ENCODE results near the gene KRTCAP2.

KRTCAP2 gene

GRCh38 chr1:155131285-155131684 lies 41.8 kb downstream of the KRTCAP2 start:
- no peak overlapping the region for H3K4me3 Mint-ChIP-seq
- H3K27ac Mint-ChIP-seq, result no peak overlapping the region
- no peaks in the 10 kb centered on the region for H3K9me3 Mint-ChIP-seq
- peaks cover 10 to 14% of the 10 kb centered on the region in 2 donors for H3K36me3 Mint-ChIP-seq
- peaks cover 44 to 46% of the 10 kb centered on the region in 2 donors for H3K27me3 Mint-ChIP-seq
- peaks cover 35 to 44% of the 10 kb centered on the region in 2 donors for H3K4me1 Mint-ChIP-seq
- DNase-seq, result no peak
- no peak for ATAC-seq (replicated peaks)

DNA sequence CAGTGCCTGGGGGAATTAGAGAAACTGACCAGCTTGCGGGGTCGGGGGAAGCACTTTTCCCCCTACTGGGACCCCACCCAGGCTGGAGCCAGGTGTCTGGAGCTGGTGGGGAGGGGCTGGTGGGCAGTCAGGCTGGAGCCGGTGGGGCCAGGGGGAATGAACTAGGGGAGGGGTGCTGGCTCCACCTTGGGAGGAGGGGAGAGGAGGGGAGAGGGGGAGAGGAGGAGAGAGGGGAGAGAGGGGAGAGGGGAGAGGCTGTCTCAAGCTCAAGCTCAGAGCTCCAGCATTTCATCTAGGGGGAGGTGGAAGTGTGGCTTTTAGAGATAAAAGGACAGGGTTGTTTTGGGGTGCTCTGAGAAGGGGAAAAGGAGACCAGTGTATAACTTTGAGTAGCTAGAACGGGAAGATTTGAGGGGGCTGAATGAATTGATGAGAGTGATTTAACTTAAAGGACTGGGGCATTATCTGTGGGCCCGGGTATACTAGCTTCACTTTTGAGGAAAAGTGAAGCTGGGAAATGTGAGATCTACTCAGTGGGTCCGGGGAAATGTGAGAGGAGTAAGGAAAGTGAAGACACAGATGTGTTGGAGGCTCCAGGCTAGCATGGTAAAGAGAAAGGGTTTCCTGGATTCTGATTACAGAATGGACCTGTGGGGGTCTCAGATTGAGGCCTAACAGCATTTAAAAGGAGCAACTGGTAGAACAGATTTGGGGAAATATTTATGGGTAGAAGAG lies 42.7 kb downstream of the KRTCAP2 start:
- peaks cover 49 to 53% of the 10 kb centered on the region in 2 donors for H3K27me3 Mint-ChIP-seq
- DNase-seq (no peak), ATAC-seq (replicated peaks) (no peak)
- peaks cover 35 to 46% of the 10 kb centered on the region in 2 donors for H3K4me1 Mint-ChIP-seq
- no peak overlapping the region for H3K4me3 Mint-ChIP-seq
- H3K9me3 Mint-ChIP-seq, result no peaks in the 10 kb centered on the region
- peaks cover 7 to 10% of the 10 kb centered on the region in 2 donors for H3K36me3 Mint-ChIP-seq
- H3K27ac Mint-ChIP-seq, result no peak overlapping the region

- no peak for DNase-seq
- no peak for ATAC-seq (replicated peaks)
- no peak overlapping the region for H3K27ac Mint-ChIP-seq
- peaks cover 4 to 6% of the 10 kb centered on the region in 2 donors for H3K36me3 Mint-ChIP-seq
- no peaks in the 10 kb centered on the region for H3K9me3 Mint-ChIP-seq
- peaks cover 28 to 44% of the 10 kb centered on the region in 2 donors for H3K4me1 Mint-ChIP-seq
- peaks cover 53 to 59% of the 10 kb centered on the region in 2 donors for H3K27me3 Mint-ChIP-seq
- H3K4me3 Mint-ChIP-seq, result peak overlapping the region in 1 of 2 donors; percentile 77
Measured at GRCh38 chr1:155128755-155129473, 44.2 kb downstream of the KRTCAP2 start.

- no peak for ATAC-seq (replicated peaks)
- DNase-seq, result no peak
- peak overlapping the region; percentile 77 to 80 for H3K4me3 Mint-ChIP-seq
- peaks cover 4 to 5% of the 10 kb centered on the region in 2 donors for H3K36me3 Mint-ChIP-seq
- H3K27me3 Mint-ChIP-seq, result peaks cover 53 to 59% of the 10 kb centered on the region in 2 donors
- H3K9me3 Mint-ChIP-seq, result no peaks in the 10 kb centered on the region
- no peak overlapping the region for H3K27ac Mint-ChIP-seq
- H3K4me1 Mint-ChIP-seq, result peaks cover 28 to 44% of the 10 kb centered on the region in 2 donors
Measured at GRCh38 chr1:155127967-155128754, 44.9 kb downstream of the KRTCAP2 start.

DNA sequence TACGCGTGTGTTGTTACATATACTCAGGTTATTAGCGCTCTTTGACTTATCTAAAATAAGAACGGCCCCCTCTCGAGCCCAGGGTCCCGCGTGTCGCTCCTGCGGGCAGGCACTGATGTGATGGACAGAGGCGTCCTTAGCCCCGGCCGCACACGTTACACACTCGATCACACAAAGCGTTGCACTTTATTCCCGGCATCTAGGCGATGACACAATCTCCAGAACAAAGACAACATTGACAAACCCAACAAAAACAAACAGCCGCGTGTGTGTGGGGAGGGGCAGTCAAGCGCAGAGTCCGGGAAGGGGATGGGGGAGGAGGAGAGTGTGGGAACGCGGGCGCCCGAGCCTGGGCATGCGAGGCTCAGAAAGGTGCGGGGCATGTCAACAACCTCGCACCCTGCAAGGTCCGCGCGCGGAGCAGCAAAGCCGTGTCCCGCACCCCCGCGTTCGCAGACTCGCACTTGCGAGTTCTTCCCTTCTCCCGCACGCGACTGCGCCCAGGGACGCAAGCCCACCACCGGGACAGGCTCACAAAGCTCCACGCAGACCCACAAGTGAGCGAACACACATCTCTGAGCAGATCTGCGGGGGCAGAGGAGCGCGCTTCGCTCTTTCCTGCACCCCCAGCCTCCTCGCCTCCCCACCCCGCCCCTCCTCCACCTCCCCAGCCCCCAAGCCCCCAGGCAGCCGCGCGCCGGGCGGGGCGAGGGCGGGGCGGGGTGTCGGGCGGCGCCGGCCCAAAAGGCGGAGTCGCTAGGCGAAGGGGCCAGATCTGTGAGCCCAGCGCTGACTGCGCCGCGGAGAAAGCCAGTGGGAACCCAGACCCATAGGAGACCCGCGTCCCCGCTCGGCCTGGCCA lies 45.8 kb downstream of the KRTCAP2 start, which contains the start of gene EFNA1:
TSS of gene EFNA1 (plus strand) at position 772 of the 862 bp plus-strand sequence. CDS start 102 bp downstream, outside the sequence.
- Mint-ChIP-seq H3K4me3 (peak within 1 kb of the TSS; percentile 80 to 82), H3K9me3 (no peaks in the 10 kb centered on the region), H3K27me3 (peaks cover 53 to 59% of the 10 kb centered on the region in 2 donors), H3K27ac (peak within 1 kb of the TSS; percentile 21), H3K4me1 (peaks cover 28 to 44% of the 10 kb centered on the region in 2 donors), H3K36me3 (peaks cover 3 to 4% of the 10 kb centered on the region in 2 donors)
- no peak for DNase-seq
- peak; percentile 59 to 62 for ATAC-seq (replicated peaks)

DNA sequence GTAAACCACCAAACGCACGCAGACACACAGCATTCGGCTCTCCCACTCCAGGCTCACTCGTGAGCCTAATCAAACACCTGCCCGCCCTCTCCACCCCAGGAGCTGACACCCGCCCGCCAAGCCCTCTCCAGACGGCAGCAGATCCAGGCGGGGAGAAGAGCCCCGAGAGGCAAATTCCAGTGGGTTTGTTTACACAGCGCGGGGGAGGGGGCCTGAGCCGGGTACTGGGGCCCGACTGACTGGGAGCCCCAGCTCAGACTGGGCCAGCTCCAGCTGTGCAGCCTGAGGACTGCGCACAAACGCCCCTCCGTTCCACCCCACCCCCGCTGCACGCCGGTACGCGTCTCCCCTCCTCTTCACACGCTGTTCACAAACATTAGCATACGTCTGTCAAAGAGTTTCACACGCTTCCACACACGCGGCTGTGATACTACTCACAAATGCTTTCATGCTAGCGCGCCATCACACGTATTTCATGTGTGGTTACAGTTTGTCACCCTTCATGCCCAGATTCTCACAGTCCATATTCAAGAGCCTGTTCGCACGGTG lies 46.5 kb downstream of the KRTCAP2 start:
- ATAC-seq (replicated peaks) (peak; percentile 56 to 58), DNase-seq (no peak)
- peak overlapping the region; percentile 21 for H3K27ac Mint-ChIP-seq

DNA sequence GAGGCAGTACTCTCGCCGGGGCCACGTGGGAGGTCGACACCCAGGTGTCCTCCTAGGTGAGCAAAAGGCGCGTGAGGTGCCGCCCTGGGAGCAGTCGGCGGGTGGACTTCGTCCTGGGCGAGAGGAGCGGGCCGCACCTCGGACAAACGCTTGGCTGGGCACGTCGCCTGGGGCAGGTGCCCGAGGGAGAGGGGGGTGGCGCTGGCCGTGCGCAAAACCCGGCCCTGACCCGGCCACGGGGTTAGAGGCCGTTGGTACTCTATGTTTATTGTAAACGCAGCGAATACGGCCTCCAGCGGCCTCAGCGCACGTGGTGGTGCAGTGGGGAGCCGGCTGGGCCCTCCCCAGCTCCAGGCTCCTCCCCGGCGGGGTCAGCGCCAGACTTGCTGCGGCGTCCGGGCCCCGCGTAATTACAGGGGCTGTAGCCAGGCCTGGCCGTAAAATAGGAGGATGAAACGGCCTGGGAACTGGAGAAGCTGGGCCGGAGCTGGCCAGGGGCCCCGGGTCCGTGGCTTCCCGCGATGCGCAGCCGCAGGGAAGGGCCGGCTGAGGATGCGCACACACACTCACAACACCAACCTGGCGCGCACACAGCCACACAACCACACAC lies 47.1 kb downstream of the KRTCAP2 start:
- Mint-ChIP-seq H3K27ac (peak overlapping the region; percentile 25), H3K27me3 (peaks cover 51 to 63% of the 10 kb centered on the region in 2 donors), H3K9me3 (no peaks in the 10 kb centered on the region), H3K4me3 (peak overlapping the region in 1 of 2 donors; percentile 80), H3K4me1 (peaks cover 28 to 44% of the 10 kb centered on the region in 2 donors), H3K36me3 (no peaks in the 10 kb centered on the region)
- ATAC-seq (replicated peaks) (no peak), DNase-seq (no peak)

More for the DNA sequence above, 46.5 kb downstream of the KRTCAP2 start:
- H3K9me3 Mint-ChIP-seq, result no peaks in the 10 kb centered on the region
- H3K4me1 Mint-ChIP-seq, result peaks cover 28 to 44% of the 10 kb centered on the region in 2 donors
- H3K27me3 Mint-ChIP-seq, result peaks cover 53 to 59% of the 10 kb centered on the region in 2 donors
- peak overlapping the region; percentile 80 to 82 for H3K4me3 Mint-ChIP-seq
- peaks cover under 1% of the 10 kb centered on the region in 2 donors for H3K36me3 Mint-ChIP-seq

DNA sequence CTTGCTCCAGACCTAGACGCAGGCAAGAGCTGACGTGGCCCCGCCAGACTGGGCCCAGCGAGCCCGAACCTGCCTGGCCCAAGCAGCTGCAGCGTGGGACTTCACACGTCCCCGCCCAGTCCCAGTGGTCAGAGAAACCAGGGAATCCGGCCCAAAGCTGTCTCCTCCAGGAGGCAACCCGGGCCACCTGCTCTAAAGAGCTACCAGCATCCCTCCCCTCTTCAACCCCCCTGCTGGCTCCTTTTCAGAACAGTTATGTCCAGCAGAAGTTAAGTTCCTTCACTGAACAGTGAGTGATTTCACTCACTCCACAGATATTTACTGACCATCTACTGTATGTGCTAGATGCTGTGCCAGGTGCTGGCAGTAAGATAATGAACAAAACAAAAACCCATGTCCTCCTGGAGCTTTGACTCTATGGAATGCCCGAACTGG lies 47.6 kb downstream of the KRTCAP2 start:
- H3K27ac Mint-ChIP-seq, result peak overlapping the region; percentile 25
- ATAC-seq (replicated peaks) (no peak), DNase-seq (no peak)
- H3K9me3 Mint-ChIP-seq, result no peaks in the 10 kb centered on the region
- no peaks in the 10 kb centered on the region for H3K36me3 Mint-ChIP-seq
- H3K4me3 Mint-ChIP-seq, result peak overlapping the region in 1 of 2 donors; percentile 60
- H3K27me3 Mint-ChIP-seq, result peaks cover 46 to 60% of the 10 kb centered on the region in 2 donors
- H3K4me1 Mint-ChIP-seq, result peaks cover 28 to 44% of the 10 kb centered on the region in 2 donors

GRCh38 chr1:155124503-155125463 lies 48.3 kb downstream of the KRTCAP2 start:
- peaks cover 44 to 52% of the 10 kb centered on the region in 2 donors for H3K27me3 Mint-ChIP-seq
- no peak overlapping the region for H3K27ac Mint-ChIP-seq

DNA sequence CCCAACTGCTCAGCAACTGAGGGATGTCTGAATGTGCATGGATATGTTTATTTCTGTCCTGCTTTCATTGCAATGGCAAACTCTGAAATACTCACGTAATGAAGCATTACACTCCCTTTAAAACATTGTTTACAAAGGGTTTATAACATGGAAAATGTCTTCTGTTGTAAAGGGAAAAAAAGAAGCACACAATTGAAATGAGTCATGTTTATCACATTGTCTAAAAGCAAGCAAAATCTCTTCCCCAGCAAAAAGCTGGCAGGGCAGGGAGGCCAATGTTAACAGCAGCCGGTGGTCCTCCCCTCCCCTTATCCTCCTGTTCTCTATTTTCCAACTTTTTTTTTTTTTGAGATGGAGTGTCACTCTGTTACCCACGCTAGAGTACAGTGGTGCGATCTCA lies 49.3 kb downstream of the KRTCAP2 start:
- Mint-ChIP-seq H3K4me1 (peaks cover 18 to 33% of the 10 kb centered on the region in 2 donors), H3K27me3 (peaks cover 35 to 43% of the 10 kb centered on the region in 2 donors), H3K9me3 (no peaks in the 10 kb centered on the region), H3K36me3 (no peaks in the 10 kb centered on the region), H3K27ac (no peak overlapping the region), H3K4me3 (no peak overlapping the region)
- DNase-seq (no peak), ATAC-seq (replicated peaks) (no peak)

More at GRCh38 chr1:155124503-155125463, 48.3 kb downstream of the KRTCAP2 start:
- Mint-ChIP-seq H3K4me1 (peaks cover 28 to 43% of the 10 kb centered on the region in 2 donors), H3K9me3 (no peaks in the 10 kb centered on the region), H3K4me3 (no peak overlapping the region), H3K36me3 (no peaks in the 10 kb centered on the region)
- DNase-seq (no peak), ATAC-seq (replicated peaks) (no peak)

- no peaks in the 10 kb centered on the region for H3K36me3 Mint-ChIP-seq
- H3K4me3 Mint-ChIP-seq, result no peak overlapping the region
- H3K4me1 Mint-ChIP-seq, result peaks cover 6 to 18% of the 10 kb centered on the region in 2 donors
- no peaks in the 10 kb centered on the region for H3K9me3 Mint-ChIP-seq
- H3K27me3 Mint-ChIP-seq, result peaks cover 28 to 33% of the 10 kb centered on the region in 2 donors
- H3K27ac Mint-ChIP-seq, result no peak overlapping the region
- DNase-seq (no peak), ATAC-seq (replicated peaks) (no peak)
Measured at GRCh38 chr1:155122308-155122707, 50.8 kb downstream of the KRTCAP2 start.

DNA sequence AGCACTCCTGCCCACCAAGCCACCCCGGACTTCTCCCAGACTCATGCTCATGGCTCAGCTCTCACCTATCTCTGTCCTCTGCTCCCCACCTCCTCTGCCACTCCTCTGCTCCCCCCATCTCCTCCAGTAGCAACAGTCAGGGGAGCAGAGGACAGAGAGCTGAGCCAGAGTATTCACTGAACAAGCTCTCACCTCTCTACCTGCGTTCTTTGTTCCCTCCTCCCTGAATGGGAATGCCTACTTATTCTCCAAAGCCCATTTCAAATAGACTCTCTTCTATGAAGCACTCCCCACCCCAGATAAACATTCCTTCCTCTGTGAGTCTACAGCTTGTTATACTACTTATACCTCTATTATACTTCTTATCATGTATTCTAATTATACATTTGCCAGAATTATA lies 51.9 kb downstream of the KRTCAP2 start:
- peaks cover 25 to 30% of the 10 kb centered on the region in 2 donors for H3K27me3 Mint-ChIP-seq
- no peak for DNase-seq
- peaks cover 0 to 7% of the 10 kb centered on the region in 2 donors for H3K4me1 Mint-ChIP-seq
- no peaks in the 10 kb centered on the region for H3K9me3 Mint-ChIP-seq
- no peaks in the 10 kb centered on the region for H3K36me3 Mint-ChIP-seq
- H3K27ac Mint-ChIP-seq, result no peak overlapping the region
- ATAC-seq (replicated peaks), result no peak
- H3K4me3 Mint-ChIP-seq, result no peak overlapping the region
